HepG2 (cell line): ENCODE measurements around the gene VANGL2.

Source experiments
- CEBPG ChIP-seq: IDR thresholded peaks from 2 replicates; pipeline ENCODE4 v1.6.1; 2016
- ZBTB8A ChIP-seq: sonication (generic); formaldehyde crosslinking; IDR thresholded peaks from 2 replicates; pipeline ENCODE4 v1.4.0; 2020; ENCODE audit warnings: mild to moderate bottlenecking, low read depth, missing genetic modification reagents, borderline replicate concordance

GRCh38 chr1:160376525-160377131, 23.7 kb upstream of the VANGL2 start:
- TF ChIP-seq ZBTB8A (CRISPR knock-in tag) (no peak), CEBPG (CRISPR knock-in tag) (no peak)
